Measurements from ENCODE around the gene ALG12.

The ALG12 gene

DNA sequence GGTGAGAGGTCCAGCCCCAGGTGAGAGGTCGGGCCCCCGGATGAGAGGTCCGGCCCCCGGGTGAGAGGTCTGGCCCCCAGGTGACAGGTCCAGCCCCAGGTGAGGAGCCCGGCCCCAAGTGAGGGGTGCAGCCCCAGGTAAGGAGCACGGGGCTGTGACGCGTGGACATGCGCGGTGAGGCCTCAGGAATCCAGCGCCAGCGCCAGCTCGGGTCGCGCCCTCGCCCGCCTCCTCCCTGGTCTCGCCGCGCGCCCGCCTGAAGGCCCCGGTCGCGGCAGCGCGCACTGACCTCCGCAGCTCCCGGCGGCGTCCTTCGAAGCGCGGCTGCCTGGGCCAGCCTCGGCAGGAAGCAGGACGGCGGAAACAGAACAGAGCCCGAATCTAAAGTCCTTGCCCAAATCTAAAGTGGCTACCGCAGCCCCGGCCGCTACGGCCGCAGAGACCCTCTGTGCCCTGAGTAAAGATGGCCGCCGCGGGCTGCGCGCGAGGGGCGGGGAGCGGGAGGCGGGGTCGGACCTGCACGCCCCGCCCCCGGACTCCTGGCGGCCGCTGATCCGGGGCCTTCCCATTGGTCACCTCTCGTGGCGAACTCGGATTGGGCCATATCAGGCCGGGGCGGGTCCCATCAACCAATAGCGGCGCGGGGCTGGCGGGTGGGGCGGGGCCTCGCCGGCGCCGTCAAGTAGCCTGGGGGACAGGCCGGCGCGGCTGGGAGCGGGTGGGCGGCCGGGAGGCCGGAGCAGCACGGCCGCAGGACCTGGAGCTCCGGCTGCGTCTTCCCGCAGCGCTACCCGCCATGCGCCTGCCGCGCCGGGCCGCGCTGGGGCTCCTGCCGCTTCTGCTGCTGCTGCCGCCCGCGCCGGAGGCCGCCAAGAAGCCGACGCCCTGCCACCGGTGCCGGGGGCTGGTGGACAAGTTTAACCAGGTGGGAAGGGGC, at the start of gene ALG12, which contains the start of gene CRELD2:
ALG12 (minus strand) TSS at position 465 of the 937 bp plus-strand sequence. CDS start 4,673 bp downstream, outside the sequence.
CRELD2 (plus strand) TSS at position 661 of the 937 bp plus-strand sequence; CDS start at position 797, 136 bp downstream.
- peak; percentile 96 for DNase-seq

DNA sequence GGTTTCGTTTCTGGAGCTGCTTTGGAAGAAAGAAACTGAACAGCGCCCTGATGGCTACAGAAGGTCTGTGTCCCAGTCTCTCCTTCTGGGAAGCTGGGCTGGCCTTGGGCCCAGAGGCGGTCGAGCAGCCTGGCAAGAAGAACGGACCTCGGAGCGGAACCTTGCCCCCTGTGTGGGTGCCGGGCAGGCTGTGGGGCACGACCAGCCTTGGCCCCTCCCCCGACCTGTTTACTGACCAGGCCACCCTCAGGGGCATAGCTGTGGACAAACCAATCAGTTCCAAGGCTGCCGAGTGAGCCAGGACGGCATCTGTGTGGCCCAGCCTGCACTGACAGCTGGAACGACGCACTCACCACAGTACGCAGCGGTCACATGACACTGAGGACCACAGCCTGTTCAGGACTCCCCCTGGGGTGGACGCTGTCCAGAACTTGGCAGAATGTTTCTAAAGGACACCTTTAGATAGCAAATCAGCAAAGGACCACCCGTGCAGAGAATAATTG, 49.5 kb upstream of the ALG12 start:
- no peak for DNase-seq

DNA sequence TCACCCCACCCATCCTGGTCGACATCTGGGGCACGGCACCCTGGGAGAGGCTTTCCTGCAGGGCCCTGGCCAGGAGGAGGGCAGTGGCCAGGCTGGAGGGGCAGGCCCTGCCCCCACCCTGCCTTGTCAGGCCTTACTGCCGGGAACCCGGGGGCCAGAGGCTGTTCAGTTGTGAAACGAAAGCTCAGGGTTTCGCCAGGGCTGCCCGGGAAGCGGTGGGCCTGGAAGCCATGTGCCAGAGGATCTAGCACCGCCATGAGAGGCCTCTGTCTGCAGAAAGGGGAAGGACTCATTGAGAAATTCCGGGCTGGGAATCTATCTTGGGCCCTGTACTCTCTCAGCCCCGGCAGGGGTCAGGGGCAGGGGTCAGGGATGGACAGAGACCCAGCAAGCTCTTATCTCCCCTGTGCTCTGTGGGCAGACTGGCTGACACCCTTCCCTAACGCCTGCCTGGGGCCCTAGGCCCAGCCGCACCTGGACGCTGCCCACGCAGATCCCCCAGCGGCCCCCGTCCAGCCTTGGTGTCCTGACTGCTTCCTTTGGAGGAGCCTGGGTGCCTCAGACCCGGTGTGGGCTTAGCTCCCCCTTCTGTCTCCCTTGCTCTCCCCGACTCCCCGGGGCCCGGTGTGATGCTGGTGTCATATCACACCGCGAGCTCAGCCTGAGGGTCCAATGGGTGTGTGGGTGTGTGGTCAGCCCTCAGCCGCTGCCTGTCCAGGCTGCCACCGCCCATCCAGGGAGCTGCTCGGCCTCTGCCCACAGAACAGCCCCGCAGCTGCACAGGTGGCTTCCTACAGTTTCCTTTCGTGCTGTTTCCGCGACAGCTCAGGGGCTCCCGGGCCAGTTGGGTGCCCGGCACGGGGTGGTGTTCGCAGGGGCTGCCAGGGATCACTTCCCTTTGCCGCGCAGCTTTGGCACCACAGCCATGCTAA, 48.8 kb upstream of the ALG12 start:
- no peak for DNase-seq

DNA sequence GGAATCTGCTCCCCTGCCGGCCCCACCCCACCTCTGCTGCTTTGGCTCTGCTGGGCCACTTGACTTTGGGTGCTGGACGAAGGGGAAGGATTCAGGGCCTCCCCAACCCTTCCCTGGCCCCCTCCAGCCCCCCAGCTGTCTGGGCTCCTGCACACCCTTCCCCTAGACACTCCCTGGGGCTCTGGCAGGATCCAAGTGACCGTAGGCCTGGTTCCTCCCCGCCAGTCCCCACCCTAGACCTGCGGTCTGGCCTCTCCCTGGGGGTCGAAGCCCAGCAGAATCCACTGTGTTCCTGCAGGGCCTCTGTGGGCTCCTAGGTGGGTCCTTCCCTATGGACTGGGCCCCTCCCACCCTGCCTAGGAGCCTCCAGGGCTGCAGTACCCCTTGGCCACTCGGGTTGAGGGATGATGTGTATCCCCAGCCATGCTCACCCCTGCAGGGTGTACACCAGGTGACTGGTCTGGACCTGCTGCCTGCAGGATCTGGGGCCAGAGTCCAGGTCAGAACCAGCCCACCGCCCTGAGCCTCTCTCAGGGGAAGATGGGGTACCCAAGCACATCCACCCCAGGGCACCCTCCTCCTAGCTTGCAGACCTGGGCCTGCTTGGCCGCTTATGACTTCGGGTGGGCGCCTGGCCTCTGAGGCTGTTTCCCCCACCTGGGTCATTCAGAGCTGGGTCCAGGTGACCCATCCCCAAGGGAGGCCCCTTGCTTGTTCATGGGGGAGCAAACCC, 48.0 kb upstream of the ALG12 start:
- DNase-seq, result no peak

DNA sequence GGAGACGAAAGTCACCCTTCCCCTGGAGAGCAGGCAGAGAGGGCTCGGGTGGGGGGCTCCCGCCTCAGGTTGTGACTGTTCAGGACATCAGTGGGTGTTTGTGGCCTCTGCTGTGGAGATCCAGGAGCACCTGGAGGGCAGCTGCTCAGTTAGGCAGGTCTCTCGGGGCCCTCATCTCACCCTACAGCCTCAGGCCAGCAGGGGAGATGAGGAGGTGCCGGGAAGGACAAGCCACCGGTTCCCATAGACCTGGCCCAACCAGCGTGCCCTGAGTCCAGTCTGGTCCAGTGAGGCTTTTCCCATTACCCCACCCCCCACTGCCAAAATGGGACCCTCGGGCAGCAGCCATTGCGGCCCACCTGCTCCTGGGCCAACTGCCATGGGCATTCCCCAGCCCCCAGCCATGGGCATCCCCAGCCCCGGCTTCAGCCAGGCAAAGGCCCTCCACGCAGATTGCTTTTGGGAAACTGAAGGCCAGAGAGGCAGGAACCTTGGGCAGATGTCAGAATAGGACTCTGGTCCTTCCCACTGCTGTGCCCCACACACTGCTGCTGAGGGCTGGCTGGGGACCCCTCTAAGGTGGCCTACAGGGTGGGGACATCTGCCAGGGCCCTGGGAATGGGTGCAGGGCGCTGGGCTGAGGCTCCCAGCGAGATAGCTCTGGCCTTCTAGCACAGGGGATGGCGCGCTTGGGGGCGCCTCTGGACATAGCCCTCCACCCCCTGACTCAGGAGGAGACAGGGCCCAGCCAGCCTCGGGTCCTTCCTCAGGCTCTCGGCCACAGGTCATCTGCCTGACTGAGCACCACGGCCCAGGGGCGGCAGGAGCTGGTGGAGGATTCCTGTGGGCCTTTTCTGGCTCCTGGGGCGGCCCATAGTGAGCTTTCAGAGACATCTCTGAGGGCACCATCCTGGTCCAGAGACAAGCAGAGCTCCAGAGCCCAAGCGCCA, 47.1 kb upstream of the ALG12 start:
- no peak for DNase-seq

DNA sequence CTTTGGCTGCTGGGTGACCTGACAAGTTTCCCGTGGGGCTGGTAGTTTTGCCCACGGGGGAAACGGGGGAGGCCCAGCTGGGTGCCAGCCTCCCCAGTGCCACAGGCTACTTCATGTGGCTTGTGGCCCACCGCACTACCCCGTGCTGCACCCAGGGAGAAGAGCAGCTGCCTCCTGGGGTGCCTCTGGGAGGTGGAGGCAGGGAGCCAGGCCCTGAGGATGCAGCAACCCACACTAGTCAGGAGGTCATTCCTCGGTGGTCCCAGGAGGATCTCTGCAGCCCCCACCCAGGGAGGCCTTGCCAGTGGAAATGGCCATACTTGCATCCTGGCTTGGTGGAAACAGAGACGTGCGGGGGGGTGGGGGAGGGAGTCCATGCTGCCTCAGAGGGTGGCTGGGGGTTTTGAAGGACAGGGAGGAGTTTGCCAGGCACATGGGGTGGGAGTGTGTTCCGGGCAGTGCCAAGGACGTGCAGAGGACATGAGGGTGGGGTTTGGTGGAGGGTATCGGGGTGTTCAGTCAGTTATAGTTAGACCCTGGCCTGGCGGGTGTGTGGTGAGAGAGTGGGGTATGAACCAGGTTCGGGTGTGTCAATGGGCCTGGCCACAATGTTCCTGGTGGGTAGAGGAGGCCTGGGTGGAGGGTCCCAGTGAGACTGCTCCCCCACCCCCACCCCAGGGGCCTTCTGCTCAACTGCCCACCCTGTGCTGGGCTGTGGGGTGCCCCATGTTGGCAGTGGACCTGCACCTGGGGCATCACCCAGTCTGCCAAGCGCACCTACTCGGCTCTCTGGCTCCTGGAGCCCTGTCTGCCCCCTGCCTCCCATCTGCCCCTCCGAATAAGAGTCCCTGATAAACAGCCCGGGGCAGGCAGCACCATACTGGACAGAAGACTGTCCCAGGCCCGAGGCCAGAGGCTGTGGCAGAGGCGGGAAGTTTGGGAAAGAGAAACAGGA, 46.2 kb upstream of the ALG12 start:
- no peak for DNase-seq

DNA sequence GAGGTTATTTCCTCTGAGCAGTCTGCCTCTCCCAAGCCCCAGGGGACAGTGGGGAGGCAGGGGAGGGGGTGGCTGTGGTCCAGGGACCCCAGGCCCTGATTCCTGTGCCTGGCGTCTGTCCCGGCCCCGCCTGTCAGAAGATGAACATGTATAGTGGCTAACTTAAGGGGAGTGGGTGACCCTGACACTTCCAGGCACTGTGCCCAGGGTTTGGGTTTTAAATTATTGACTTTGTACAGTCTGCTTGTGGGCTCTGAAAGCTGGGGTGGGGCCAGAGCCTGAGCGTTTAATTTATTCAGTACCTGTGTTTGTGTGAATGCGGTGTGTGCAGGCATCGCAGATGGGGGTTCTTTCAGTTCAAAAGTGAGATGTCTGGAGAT, 45.4 kb upstream of the ALG12 start:
- DNase-seq, result no peak

DNA sequence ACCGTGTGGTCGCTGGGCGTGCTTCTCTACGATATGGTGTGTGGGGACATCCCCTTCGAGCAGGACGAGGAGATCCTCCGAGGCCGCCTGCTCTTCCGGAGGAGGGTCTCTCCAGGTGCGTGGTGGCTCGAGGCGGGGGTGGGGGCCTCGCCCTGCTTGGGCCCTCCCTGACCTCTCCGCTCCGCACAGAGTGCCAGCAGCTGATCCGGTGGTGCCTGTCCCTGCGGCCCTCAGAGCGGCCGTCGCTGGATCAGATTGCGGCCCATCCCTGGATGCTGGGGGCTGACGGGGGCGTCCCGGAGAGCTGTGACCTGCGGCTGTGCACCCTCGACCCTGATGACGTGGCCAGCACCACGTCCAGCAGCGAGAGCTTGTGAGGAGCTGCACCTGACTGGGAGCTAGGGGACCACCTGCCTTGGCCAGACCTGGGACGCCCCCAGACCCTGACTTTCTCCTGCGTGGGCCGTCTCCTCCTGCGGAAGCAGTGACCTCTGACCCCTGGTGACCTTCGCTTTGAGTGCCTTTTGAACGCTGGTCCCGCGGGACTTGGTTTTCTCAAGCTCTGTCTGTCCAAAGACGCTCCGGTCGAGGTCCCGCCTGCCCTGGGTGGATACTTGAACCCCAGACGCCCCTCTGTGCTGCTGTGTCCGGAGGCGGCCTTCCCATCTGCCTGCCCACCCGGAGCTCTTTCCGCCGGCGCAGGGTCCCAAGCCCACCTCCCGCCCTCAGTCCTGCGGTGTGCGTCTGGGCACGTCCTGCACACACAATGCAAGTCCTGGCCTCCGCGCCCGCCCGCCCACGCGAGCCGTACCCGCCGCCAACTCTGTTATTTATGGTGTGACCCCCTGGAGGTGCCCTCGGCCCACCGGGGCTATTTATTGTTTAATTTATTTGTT, 44.8 kb upstream of the ALG12 start:
- no peak for DNase-seq

DNA sequence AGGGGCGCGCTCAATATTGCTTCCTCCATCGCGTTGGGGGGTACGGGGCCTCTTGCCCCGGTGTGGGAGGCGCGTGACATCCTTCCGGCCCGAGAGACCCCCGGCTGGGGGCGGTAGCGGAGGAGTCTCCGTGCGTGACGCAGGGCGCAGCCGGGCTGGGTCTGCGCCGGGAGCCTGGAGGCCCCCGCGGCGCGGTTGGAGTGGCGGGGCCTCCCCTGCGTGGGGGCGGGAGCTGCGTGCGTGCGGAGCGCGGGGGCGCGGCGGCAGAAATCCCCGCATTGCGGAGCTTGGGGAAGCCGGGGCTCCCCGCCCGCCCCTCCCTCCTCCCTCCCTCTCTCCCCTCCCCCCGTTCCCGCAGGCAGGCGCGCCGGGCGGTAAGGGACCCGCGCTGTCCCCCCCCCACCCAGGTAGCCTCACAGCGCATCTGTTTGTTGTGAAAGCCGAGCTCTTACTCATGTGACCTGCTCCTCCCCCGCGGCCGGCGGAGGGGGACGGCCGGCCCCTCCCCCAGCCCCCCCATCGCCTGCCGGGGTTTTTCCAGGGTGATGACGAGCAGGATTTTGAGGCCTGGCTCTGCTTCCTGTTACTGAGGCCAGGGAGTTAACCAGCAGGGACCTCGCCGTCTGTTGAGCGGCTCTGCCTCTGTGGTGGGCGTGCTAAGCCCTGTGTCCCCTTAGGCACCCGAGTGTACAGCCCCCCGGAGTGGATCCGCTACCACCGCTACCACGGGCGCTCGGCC, 43.9 kb upstream of the ALG12 start:
- peak; percentile 81 for DNase-seq

DNA sequence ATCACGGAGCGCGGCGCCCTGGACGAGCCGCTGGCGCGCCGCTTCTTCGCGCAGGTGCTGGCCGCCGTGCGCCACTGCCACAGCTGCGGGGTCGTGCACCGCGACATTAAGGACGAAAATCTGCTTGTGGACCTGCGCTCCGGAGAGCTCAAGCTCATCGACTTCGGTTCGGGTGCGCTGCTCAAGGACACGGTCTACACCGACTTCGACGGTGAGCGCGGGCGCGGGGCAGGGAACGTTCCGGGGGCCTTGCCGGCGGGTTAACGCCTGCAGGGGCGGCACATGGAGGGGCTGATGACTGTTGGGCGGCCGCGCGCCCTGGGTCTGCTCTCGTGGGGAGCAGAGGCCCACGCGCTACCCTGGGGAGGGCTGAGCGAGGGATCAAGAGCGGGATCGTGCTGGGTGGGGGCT, 43.4 kb upstream of the ALG12 start:
- no peak for DNase-seq

DNA sequence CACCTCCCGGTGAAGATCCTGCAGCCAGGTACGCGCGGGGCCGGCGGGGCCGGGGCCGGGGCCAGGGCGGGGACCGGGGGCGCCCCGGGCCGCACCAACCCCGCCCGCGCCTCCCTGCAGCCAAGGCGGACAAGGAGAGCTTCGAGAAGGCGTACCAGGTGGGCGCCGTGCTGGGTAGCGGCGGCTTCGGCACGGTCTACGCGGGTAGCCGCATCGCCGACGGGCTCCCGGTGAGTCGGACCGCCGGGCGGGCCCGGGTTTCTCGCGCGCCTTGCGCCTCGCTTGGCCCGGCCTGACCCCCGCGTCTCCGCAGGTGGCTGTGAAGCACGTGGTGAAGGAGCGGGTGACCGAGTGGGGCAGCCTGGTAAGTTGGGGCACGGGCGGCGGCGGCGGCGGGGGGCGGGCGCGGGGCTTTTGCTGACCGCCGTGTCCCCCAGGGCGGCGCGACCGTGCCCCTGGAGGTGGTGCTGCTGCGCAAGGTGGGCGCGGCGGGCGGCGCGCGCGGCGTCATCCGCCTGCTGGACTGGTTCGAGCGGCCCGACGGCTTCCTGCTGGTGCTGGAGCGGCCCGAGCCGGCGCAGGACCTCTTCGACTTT, 42.9 kb upstream of the ALG12 start:
- DNase-seq, result no peak

DNA sequence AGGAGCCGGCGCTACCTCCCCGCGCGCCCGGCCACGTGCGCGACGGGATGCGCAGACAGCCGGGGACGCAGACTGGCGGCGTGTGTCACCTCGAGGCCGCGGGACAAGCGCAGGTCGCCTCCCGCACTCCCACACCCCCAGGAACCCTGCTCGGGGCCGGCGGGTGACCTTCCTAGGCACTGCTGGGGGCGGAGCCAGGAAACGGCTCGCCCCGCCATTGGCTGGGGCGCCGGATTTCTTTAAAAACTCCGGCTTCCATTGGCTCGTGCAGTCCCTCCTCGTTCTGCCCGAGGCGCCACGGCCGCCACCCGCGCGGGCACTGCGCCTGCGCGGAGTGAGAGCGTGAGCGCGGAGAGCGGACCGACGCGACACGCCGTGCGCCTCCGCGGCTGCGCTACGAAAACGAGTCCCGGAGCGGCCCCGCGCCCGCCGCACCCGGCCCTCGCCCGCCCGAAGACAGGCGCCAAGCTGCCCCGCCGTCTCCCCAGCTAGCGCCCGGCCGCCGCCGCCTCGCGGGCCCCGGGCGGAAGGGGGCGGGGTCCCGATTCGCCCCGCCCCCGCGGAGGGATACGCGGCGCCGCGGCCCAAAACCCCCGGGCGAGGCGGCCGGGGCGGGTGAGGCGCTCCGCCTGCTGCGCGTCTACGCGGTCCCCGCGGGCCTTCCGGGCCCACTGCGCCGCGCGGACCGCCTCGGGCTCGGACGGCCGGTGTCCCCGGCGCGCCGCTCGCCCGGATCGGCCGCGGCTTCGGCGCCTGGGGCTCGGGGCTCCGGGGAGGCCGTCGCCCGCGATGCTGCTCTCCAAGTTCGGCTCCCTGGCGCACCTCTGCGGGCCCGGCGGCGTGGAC, 42.1 kb upstream of the ALG12 start, which contains the start of gene PIM3:
PIM3 (plus strand) TSS at position 614 of the 846 bp plus-strand sequence; CDS start at position 790, 176 bp downstream.
- DNase-seq, result peak; percentile 86

DNA sequence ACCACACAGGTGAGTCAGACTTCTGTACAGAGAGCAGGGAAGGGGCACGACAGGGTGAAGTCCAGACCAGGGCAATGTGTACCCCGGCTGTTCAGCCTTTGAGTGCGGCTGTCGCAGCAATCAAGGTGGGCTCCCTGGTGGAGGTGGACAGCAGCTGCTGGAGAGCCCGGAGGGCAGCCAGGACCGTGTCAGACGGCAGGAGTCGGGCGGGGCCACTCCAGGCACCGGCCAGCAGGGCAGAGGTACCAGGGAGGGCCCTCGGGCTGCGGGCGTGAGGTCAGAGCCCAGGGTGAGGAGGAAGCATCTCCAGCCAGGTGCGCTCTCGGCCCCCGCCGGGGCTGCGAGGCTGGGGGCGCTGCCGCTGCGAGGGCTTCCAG, 41.5 kb upstream of the ALG12 start:
- no peak for DNase-seq

DNA sequence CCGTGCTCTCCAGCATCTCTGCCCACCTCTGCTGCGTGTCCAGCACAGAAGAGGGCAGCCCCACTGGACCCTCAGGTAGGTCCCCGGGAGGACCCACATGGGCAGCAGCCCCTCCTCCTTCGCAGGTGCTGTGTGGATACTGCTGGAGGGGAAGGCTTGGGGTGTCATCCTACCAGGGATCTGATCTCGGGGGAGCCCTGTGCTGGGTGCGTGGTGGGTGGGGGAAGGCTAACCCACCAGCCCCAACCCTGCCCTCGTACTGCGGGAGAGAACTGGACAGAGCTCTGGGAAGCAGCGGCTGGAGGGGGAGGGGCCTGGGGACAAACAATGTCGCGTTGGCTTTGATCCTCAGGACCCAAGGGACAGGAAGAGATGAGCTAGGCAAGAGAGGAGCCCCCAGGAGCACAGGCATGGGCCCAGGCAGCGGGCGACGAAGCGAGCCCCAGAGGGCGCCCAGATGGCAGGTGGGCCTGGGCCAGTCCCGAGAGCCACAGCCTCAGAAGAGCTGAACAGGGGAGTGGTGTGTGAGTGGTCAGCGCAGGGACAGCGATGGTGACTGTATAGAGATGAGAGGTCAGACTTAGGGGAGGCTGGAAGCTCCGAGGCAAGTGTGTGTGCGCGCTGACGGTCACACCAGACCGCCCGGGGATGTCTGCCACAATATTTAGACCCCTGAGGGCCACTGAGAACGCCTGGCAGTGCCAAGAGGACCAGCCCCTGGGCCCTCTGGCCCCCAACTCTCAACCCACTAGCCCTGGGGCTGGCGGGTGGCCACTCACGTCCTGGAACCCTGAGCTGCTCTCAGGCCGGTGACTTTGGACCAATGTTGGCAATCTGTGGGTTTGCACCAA, 40.9 kb upstream of the ALG12 start:
- no peak for DNase-seq

DNA sequence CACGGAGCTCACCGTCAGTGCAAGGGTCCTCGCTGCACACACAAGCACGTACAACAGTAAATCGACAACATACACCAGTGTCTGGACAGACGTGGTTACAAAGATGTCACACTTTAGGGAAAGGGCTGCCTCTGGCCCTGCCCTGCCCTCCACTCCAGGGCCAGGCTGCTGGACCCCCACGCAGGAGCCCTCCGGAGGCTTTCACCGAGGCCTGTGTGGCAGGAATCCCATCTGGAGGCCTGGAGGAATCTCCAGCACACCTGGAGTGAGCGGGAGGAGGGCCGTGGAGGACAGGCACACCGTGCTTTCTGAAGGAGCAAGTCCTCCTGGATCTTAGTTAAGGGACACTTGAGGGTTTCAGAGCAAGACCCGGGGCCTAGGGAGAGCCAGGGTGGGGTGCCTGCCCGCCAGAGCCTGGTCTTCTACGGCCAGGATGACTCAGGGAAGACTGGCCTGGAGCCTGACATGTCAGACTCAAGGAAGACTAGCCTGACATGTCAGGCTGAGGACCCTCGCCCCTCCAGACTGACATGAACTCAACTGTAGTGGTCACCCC, 40.2 kb upstream of the ALG12 start:
- DNase-seq, result no peak
